ENCODE data around the gene WDR72.

The WDR72 gene

GRCh38 chr15:53477981-53478766 is 281.3 kb downstream of the WDR72 start:
- H3K27me3 Mint-ChIP-seq: no peaks in the 10 kb centered on the region

GRCh38 chr15:53473886-53474285 is 285.6 kb downstream of the WDR72 start:
- ATAC-seq: no peak
- Mint-ChIP-seq H3K27ac (no peak overlapping the region), H3K9me3 (peaks cover 5% of the 10 kb centered on the region), H3K4me1 (no peaks in the 10 kb centered on the region), H3K27me3 (no peaks in the 10 kb centered on the region), H3K36me3 (no peaks in the 10 kb centered on the region), H3K4me3 (no peak overlapping the region)

More at GRCh38 chr15:53477981-53478766, 281.3 kb downstream of the WDR72 start:
- no peaks in the 10 kb centered on the region for H3K4me1 Mint-ChIP-seq
- no peak overlapping the region for H3K27ac Mint-ChIP-seq
- H3K36me3 Mint-ChIP-seq: no peaks in the 10 kb centered on the region
- no peak overlapping the region for H3K4me3 Mint-ChIP-seq
- no peaks in the 10 kb centered on the region for H3K9me3 Mint-ChIP-seq
- ATAC-seq: no peak

GRCh38 chr15:53473435-53473834 is 286.0 kb downstream of the WDR72 start:
- Mint-ChIP-seq H3K27me3 (no peaks in the 10 kb centered on the region), H3K27ac (no peak overlapping the region), H3K36me3 (no peaks in the 10 kb centered on the region), H3K4me1 (no peaks in the 10 kb centered on the region), H3K9me3 (peaks cover 5% of the 10 kb centered on the region), H3K4me3 (no peak overlapping the region)
- no peak for ATAC-seq

- H3K27me3 Mint-ChIP-seq: no peaks in the 10 kb centered on the region
- H3K9me3 Mint-ChIP-seq: peaks cover 7% of the 10 kb centered on the region
- H3K27ac Mint-ChIP-seq: no peak overlapping the region
- no peaks in the 10 kb centered on the region for H3K4me1 Mint-ChIP-seq
- ATAC-seq: no peak
- no peak overlapping the region for H3K4me3 Mint-ChIP-seq
- no peaks in the 10 kb centered on the region for H3K36me3 Mint-ChIP-seq
These were observed 286.6 kb downstream of the WDR72 start for GRCh38 chr15:53472883-53473282.

GRCh38 chr15:53472210-53472609 is 287.3 kb downstream of the WDR72 start:
- Mint-ChIP-seq H3K4me1 (no peaks in the 10 kb centered on the region), H3K36me3 (no peaks in the 10 kb centered on the region), H3K9me3 (peaks cover 7% of the 10 kb centered on the region), H3K4me3 (no peak overlapping the region), H3K27me3 (no peaks in the 10 kb centered on the region), H3K27ac (no peak overlapping the region)
- ATAC-seq: no peak

- no peaks in the 10 kb centered on the region for H3K36me3 Mint-ChIP-seq
- no peaks in the 10 kb centered on the region for H3K4me1 Mint-ChIP-seq
- H3K27ac Mint-ChIP-seq: no peak overlapping the region
- no peak for ATAC-seq
- peaks cover 7% of the 10 kb centered on the region for H3K9me3 Mint-ChIP-seq
- H3K4me3 Mint-ChIP-seq: no peak overlapping the region
- no peaks in the 10 kb centered on the region for H3K27me3 Mint-ChIP-seq
These were observed 288.7 kb downstream of the WDR72 start for GRCh38 chr15:53470743-53471142.

- Mint-ChIP-seq H3K9me3 (peaks cover 7% of the 10 kb centered on the region), H3K27me3 (no peaks in the 10 kb centered on the region), H3K4me3 (no peak overlapping the region), H3K27ac (no peak overlapping the region), H3K36me3 (no peaks in the 10 kb centered on the region), H3K4me1 (no peaks in the 10 kb centered on the region)
- ATAC-seq: no peak
These were observed 290.0 kb downstream of the WDR72 start for GRCh38 chr15:53469422-53469821.
